ENCODE results near the gene NOP10.

Gene NOP10

DNA sequence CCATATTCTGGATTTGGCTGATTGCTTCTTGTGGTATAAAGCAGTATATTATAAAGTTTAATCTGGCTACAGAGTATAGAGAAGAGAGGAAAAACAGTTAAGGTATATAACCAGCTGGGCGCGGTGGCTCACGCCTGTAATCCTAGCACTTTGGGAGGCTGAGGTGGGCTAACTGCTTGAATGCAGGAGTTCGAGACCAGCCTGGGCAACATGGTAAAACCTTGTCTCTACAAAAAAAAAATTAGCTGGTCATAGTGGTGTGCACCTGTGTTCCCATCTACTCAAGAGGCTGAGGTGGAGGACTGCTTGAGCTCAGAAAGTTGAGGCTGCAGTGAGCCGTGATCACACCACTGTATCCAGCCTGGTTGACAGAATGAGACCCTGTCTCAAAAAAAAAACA is 12.7 kb downstream of the NOP10 start:
- TF ChIP-seq, protein P1, sequence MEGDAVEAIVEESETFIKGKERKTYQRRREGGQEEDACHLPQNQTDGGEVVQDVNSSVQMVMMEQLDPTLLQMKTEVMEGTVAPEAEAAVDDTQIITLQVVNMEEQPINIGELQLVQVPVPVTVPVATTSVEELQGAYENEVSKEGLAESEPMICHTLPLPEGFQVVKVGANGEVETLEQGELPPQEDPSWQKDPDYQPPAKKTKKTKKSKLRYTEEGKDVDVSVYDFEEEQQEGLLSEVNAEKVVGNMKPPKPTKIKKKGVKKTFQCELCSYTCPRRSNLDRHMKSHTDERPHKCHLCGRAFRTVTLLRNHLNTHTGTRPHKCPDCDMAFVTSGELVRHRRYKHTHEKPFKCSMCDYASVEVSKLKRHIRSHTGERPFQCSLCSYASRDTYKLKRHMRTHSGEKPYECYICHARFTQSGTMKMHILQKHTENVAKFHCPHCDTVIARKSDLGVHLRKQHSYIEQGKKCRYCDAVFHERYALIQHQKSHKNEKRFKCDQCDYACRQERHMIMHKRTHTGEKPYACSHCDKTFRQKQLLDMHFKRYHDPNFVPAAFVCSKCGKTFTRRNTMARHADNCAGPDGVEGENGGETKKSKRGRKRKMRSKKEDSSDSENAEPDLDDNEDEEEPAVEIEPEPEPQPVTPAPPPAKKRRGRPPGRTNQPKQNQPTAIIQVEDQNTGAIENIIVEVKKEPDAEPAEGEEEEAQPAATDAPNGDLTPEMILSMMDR (IDR thresholded peaks at IDR 0.05; ENCODE audit: insufficient read depth, low read length, poor library complexity, severe bottlenecking): no peak
- Histone ChIP-seq H3K4me3 (replicated peaks; ENCODE audit: low read depth, low read length) (no peak overlapping the region), H3K36me3 (ENCODE audit: control insufficient read depth, insufficient read depth, low read length) (no peaks in the 10 kb centered on the region), H3K27me3 (replicated peaks; ENCODE audit: control insufficient read depth, insufficient read depth, low read length) (no peaks in the 10 kb centered on the region)
- no peak for DNase-seq (ENCODE audit: extremely low read depth, insufficient read length)

DNA sequence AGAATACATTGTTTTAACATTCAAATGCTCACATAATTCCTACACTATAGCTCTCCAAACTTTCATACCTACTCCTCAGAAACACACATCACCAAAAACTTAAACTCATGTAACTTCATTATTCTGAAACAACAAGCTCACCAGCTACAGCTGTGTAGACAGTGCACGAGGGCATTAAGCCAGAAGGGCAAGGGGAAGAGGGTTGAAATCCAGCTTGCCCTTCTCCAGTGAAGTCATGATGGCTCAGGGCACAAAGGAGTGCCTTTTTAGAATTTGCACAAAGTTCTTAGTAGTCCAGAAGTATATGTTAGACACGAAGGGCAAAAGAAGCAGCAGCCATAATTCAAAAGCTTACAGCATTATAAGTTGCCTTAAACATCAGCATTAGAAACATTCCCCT is 13.9 kb downstream of the NOP10 start:
- no peaks in the 10 kb centered on the region for H3K36me3 ChIP-seq (ENCODE audit: control insufficient read depth, insufficient read depth, low read length)
- no peak for DNase-seq (ENCODE audit: extremely low read depth, insufficient read length)
- no peaks in the 10 kb centered on the region for H3K27me3 ChIP-seq (replicated peaks; ENCODE audit: control insufficient read depth, insufficient read depth, low read length)
- H3K4me3 ChIP-seq (replicated peaks; ENCODE audit: low read depth, low read length): no peak overlapping the region; the same call in 1 of the 2 replicates
- TF ChIP-seq, protein P1 (IDR thresholded peaks at IDR 0.05; ENCODE audit: insufficient read depth, low read length, poor library complexity, severe bottlenecking): no peak

- TF ChIP-seq, protein P1 (IDR thresholded peaks at IDR 0.05; ENCODE audit: insufficient read depth, low read length, poor library complexity, severe bottlenecking): no peak
- DNase-seq (ENCODE audit: extremely low read depth, insufficient read length): peak; percentile 69
- H3K36me3 ChIP-seq (ENCODE audit: control insufficient read depth, insufficient read depth, low read length): no peaks in the 10 kb centered on the region; the same call in 1 of the 2 replicates
- peak overlapping the region; percentile 44 for H3K4me3 ChIP-seq (replicated peaks; ENCODE audit: low read depth, low read length)
- H3K27me3 ChIP-seq (replicated peaks; ENCODE audit: control insufficient read depth, insufficient read depth, low read length): no peaks in the 10 kb centered on the region
Observed at GRCh38 chr15:34327906-34328305, 15.0 kb downstream of the NOP10 start.

DNA sequence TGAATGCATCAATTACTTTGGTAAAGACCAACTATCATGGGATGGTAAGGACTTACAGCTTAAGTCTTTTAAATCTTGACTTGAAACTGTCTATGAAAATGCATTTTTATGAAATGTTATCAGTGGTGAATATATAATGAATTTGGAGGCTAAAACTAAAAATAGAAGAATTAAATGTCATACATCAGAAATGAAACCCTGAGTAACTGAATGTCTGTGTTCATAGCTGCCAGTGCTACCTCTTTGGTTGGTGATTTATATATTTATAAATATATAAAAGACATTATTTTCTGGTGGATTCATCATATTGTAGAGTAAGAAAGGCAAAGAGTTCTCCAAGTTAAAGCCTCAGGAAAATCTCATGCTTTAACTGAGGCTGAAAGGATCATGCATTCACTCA is 17.6 kb downstream of the NOP10 start:
- H3K4me3 ChIP-seq (replicated peaks; ENCODE audit: low read depth, low read length): no peak overlapping the region

GRCh38 chr15:34324933-34325332 is 18.0 kb downstream of the NOP10 start:
- H3K4me3 ChIP-seq (replicated peaks; ENCODE audit: low read depth, low read length): no peak overlapping the region
- no peak for DNase-seq (ENCODE audit: extremely low read depth, insufficient read length)
- no peaks in the 10 kb centered on the region for H3K27me3 ChIP-seq (replicated peaks; ENCODE audit: control insufficient read depth, insufficient read depth, low read length)
- H3K36me3 ChIP-seq (ENCODE audit: control insufficient read depth, insufficient read depth, low read length): no peaks in the 10 kb centered on the region; the same call in 1 of the 2 replicates
- TF ChIP-seq, protein P1 (IDR thresholded peaks at IDR 0.05; ENCODE audit: insufficient read depth, low read length, poor library complexity, severe bottlenecking): no peak

More for the DNA sequence above, 17.6 kb downstream of the NOP10 start:
- H3K27me3 ChIP-seq (replicated peaks; ENCODE audit: control insufficient read depth, insufficient read depth, low read length): no peaks in the 10 kb centered on the region
- no peaks in the 10 kb centered on the region; the same call in 1 of the 2 replicates for H3K36me3 ChIP-seq (ENCODE audit: control insufficient read depth, insufficient read depth, low read length)
- no peak for DNase-seq (ENCODE audit: extremely low read depth, insufficient read length)
- TF ChIP-seq, protein P1 (IDR thresholded peaks at IDR 0.05; ENCODE audit: insufficient read depth, low read length, poor library complexity, severe bottlenecking): no peak

GRCh38 chr15:34323217-34323616 is 19.7 kb downstream of the NOP10 start:
- no peak for DNase-seq (ENCODE audit: extremely low read depth, insufficient read length)
- Histone ChIP-seq H3K36me3 (ENCODE audit: control insufficient read depth, insufficient read depth, low read length) (no peaks in the 10 kb centered on the region; the same call in 1 of the 2 replicates), H3K4me3 (replicated peaks; ENCODE audit: low read depth, low read length) (no peak overlapping the region), H3K27me3 (replicated peaks; ENCODE audit: control insufficient read depth, insufficient read depth, low read length) (no peaks in the 10 kb centered on the region)
- TF ChIP-seq, protein P1 (IDR thresholded peaks at IDR 0.05; ENCODE audit: insufficient read depth, low read length, poor library complexity, severe bottlenecking): no peak
